Dermis microvascular lymphatic vessel endothelial cell (primary cell): ENCODE data around the gene SDK1. TPM values are rescaled to one million over a fixed set of nuclear protein-coding genes. Genes with fewer than 3 reads are reported as not detected.

Source experiments
- DNase-seq, 2 donors: peaks; one replicate each; pipeline versions ENCODE4 v3.0.0 to v3.0.0-alpha.2; 2010; ENCODE audit warnings: low read depth in 2 of 2
- total RNA-seq: library from RNA; depleted of rRNA; stranded (reverse); fragments of >200 nt; gene quantifications from 2 replicates; pipeline ENCODE4 v1.2.1, GENCODE V29; 2014

SDK1 gene
- total RNA-seq, 1 donor from 2014 or later: 0.39 TPM

DNA sequence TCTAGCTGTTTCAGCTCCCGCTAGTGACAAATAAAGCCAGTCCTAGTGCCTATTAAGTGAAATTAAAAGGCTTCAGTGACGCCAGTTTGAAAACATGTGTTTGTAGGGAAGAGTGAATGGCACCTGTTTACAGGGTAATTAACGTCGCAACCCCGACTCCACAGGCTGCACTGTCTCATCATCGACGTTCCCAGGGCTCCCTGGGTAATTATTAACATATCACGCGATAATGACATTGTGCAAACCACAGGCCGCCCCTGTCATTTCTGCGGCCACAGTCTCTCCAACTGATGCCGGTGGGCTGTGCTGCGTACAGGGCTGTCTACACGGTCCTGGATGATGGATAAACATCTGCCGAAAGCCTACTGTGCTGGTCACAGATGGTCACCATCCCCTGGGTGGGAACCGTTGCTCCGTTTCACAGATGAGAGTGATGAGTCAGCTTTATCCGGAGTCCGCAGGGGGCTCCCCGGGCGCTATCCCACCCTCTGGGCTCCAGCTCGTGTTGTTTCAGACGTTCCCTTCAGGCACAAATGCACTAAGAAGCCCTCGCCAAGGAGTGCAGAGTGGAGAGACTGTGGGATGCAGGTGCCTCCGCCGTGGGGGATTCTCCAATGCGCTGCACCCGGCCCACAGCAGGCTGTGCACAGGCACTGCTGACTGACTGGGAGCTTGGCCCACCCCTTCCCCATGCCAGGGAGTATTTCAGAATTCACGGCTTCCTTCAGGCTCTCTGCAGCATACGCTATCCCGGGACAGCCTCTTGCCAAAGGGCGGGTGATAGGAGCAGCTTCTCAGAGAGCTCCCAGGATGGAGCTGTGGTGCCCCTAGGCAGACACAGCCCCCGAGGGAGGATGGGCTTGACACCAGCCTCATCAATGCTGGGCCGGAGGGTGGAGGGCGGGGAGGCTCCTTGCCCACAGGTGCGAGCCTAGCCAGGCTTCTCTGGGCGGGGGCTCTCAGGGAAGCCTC lies 889.2 kb downstream of the SDK1 start:
- no peak for DNase-seq

GRCh38 chr7:4191046-4191445 lies 890.0 kb downstream of the SDK1 start:
- no peak for DNase-seq

DNA sequence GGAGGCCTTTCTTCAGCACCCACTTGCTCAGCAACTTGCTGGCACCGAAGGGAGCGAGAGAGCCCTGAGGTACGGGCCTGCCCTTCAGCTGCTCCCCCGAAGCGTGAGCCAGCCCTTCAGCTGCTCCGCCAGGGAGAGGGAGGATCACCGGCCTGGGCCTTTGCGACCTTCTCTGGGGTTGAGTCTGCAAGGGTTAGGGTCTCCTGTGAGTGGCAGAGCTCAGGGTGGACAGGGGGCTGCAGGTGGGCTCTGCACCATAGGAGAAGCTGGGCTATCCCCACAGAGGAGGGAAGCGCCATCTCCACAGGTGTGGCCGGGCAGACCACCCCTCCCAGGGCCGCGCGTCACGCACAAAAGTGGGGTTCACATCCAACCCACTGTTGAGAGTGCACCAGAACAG lies 890.5 kb downstream of the SDK1 start:
- no peak for DNase-seq

DNA sequence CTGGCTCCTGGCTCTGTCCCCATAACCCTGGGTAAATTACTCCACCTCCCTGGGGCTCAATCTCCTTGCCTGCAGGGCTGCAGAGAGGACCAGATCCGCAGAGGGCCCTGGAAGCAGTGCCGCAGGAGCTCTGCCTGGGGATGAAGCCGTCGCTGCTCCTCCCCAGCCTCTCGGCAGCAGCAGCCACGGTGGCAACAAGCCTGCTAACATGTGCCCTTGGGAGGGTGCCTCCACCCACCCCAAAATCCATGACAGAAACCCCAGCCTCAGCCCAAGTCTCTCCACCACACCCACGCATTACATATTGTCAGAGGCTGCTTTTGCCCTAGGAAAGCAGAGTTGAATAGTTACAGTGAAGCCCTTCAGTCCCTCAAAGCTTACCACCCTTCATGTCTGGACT lies 894.6 kb downstream of the SDK1 start:
- no peak for DNase-seq

DNA sequence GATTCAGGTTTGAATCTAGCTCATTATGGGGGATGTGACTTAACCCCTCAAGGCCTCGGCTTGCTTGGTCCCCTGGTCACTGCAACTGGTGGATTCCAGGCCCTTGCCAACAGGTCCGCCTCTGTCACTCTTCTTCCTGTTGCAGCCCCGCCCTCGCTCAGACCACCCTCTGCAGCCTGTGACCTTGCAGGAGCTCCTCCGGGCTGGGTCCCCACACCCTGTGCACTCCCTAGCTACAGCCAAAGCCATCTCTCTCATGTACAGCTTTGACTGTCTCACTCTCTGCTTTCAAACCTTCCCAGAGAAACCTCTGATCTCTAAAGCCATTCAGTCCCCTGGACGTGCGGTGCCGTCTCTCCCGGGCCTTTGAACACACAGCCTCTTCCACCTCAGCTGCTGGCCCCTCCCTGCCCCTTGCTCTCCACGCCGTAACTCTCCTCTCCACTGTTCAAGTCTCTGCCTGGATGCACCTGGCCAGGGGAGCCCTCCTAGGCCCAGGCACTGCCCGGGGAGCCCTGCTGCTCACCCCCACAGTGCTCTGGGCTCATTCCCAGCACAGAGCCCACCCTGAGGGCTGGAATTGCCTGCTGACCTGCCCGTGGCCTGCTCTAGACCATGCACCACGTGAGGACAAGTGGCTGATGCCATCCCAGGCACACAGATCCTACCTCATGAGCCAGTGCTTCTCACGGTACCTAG lies 895.2 kb downstream of the SDK1 start:
- no peak for DNase-seq

- DNase-seq: no peak
Measured at GRCh38 chr7:4198301-4198700, 897.2 kb downstream of the SDK1 start.

- no peak for DNase-seq
Measured at GRCh38 chr7:4200546-4201094, 899.6 kb downstream of the SDK1 start.

- no peak for DNase-seq
Measured at GRCh38 chr7:4201566-4201965, 900.5 kb downstream of the SDK1 start.

GRCh38 chr7:4202154-4202736 lies 901.2 kb downstream of the SDK1 start:
- no peak for DNase-seq

DNA sequence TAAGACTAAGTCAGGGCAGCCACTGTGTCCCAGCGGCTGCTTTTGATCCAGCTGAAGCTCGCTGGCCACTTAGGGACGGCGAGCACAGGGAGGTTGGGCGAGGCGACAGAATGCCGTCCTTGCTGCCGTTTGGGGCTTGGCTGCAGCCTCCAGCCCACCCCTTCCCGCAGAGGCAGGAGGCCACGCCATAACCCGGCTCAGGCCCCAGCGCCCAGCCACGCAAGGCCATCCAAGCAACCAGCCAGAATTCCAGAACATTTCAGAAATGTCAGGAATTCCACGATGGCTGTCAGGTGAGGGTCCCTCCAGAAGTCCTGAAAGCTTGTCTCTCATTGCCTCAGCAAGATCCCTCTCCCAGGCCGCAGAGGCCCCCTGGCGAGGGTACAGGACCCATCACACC lies 901.9 kb downstream of the SDK1 start:
- DNase-seq: no peak

GRCh38 chr7:4203626-4204512 lies 902.8 kb downstream of the SDK1 start:
- no peak for DNase-seq

GRCh38 chr7:4204513-4205165 lies 903.6 kb downstream of the SDK1 start:
- no peak for DNase-seq

DNA sequence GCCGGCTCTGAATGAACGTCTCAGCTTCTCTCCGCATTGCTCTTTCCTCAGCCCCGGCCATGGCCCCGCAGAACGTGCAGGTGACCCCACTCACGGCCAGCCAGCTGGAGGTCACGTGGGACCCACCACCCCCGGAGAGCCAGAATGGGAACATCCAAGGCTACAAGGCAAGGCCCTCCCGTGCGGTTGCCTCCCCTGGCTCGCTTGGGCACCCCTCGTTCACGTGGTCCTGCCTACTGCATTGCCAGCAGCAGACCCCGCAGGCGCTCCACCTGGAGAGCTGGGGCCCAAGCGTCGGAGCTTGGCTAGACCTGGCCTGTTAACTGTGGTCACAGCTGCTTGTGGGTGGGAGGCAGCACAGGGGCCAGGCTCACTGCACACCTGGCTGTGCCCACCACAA lies 904.8 kb downstream of the SDK1 start:
- no peak for DNase-seq

GRCh38 chr7:4207011-4207410 lies 906.0 kb downstream of the SDK1 start:
- no peak for DNase-seq

GRCh38 chr7:4208086-4208485 lies 907.0 kb downstream of the SDK1 start:
- DNase-seq: no peak

GRCh38 chr7:4208586-4208985 lies 907.5 kb downstream of the SDK1 start:
- DNase-seq: no peak

GRCh38 chr7:4209126-4209525 lies 908.1 kb downstream of the SDK1 start:
- no peak for DNase-seq

DNA sequence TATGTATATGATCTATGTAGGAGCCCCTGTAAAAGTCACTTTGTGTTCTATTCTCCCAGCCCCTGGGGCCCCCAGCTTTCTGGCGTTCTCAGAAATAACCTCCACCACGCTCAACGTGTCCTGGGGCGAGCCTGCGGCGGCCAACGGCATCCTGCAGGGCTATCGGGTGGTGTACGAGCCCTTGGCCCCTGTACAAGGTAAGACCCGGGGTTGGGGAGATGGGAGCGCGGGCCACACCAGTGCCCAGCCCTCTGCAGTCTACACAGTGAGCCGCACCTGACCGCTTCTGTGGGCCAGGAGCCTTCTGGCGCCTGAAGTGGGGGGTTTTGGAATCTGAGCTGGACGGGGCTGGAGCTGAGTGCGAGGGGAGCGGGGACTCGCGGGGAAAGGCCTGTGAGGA lies 908.9 kb downstream of the SDK1 start:
- DNase-seq: no peak

DNA sequence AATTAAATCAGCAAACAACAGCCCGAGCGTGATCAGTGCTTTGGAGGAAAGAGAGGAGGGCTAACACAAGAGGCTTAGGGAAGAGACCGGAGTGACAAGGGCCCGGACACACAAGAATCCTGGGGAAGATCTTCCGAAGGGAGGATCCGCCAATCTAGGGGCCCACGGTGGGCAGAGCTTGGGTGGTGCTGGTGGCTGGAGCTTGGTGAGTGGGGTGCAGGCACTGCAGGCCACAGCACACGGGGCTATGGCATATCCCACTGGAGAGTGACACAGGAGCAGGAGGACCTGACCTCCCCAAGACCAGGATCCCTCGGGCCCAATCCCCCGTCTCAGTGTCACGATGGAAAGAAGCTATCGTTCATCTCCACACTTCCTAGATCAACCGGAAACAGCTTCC lies 909.8 kb downstream of the SDK1 start:
- no peak for DNase-seq

DNA sequence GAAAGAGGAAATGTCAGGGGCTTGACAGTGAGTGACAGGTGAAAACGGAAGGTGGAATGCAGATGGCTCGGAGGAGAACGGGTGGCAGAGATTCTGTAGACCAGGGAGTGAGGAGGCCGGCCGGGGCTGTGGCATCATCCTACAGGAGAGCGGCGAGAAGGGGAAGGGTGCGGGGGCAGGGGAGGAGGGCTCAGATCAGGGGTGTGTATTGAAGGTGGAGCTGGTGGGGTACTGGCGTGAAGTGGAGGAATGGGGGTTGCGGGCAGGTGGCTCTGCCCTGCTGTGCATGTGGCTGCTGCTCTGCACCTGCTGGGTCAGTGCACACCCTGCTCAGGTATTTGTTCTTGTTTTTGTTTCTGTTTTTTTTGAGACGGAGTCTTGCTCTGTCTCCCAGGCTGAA lies 910.2 kb downstream of the SDK1 start:
- DNase-seq: no peak

- DNase-seq: no peak
Measured at GRCh38 chr7:4212376-4212775, 911.3 kb downstream of the SDK1 start.
